Activated T-helper 1 cell treated with anti-CD3 and anti-CD28 coated beads, Interleukin-12 subunit alpha, Interleukin-12 subunit beta, Interleukin-2, Interleukin-4 antibody, amounts not matched to agents 30 ng/mL and 10 ng/mL and 1 ng/mL, durations not matched to agents 14 hours and 24 hours and 36 hours (primary cell): ENCODE measurements around the gene PTCD2. TPM values are rescaled to one million over a fixed set of nuclear protein-coding genes. Genes with fewer than 3 reads are reported as not detected.
"Not testable (repeated sequence)": the region's sequence is repeated elsewhere in the genome, so short reads cannot be mapped to it uniquely, and the experiment has no call there.

ENCODE experiments used
- DNase-seq: peaks from one replicate; pipeline ENCODE4 v3.0.0; 2021; ENCODE audit warnings: low spot score
- H3K27ac Mint-ChIP-seq: one replicate; pipeline ENCODE4 v1.8.0; 2021; ENCODE audit warnings: mild to moderate bottlenecking, mixed read lengths
- H3K27me3 Mint-ChIP-seq: one replicate; pipeline ENCODE4 v1.8.0; 2022; ENCODE audit warnings: mild to moderate bottlenecking, moderate library complexity, mixed read lengths; ENCODE audit not compliant: insufficient read depth
- H3K36me3 Mint-ChIP-seq: one replicate; pipeline ENCODE4 v1.8.0; 2021; ENCODE audit warnings: low read depth, mixed read lengths
- H3K4me1 Mint-ChIP-seq: one replicate; pipeline ENCODE4 v1.8.0; 2021; ENCODE audit warnings: low read depth, mixed read lengths
- H3K4me3 Mint-ChIP-seq: one replicate; pipeline ENCODE4 v1.8.0; 2021; ENCODE audit warnings: mild to moderate bottlenecking, moderate library complexity, mixed read lengths
- H3K9me3 Mint-ChIP-seq: one replicate; pipeline ENCODE4 v1.8.0; 2021; ENCODE audit warnings: mixed read lengths
- intact Hi-C: fragments of 100-400 bp; cut with micrococcal nuclease; formaldehyde crosslinking; loops from one replicate; pipeline ENCODE4 v1.15.1; 2024
- total RNA-seq: library from RNA; stranded (reverse); gene quantifications from 2 replicates; pipeline ENCODE4 v1.2.3, GENCODE V29; 2022

PTCD2 gene
- total RNA-seq, 1 donor from 2014 or later, result 16.9 TPM

DNA sequence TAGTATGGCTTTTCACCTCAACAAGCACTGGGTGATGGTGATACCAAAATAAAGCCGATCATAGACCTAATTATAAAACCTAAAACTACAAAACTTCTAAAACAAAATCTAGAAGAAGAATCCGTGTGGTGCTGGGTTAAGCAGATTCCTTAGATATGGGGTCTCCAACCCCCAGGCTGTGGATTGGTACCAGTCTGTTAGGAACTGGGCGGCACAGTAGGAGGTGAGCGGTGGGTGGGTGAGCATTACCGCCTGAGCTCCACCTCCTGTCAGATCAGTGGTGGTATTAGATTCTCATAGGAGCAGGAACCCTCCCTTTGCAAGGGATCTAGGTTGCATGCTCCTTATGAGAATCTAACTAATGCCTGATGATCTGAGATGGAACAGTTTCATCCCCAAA lies 33.4 kb upstream of the PTCD2 start:
- DNase-seq, result no peak
- Mint-ChIP-seq H3K4me1 (peaks cover 4% of the 10 kb centered on the region), H3K27ac (no peak overlapping the region), H3K4me3 (no peak overlapping the region), H3K36me3 (peaks cover 27% of the 10 kb centered on the region), H3K27me3 (no peaks in the 10 kb centered on the region), H3K9me3 (no peaks in the 10 kb centered on the region)
- intact Hi-C loops, result no loop called here

DNA sequence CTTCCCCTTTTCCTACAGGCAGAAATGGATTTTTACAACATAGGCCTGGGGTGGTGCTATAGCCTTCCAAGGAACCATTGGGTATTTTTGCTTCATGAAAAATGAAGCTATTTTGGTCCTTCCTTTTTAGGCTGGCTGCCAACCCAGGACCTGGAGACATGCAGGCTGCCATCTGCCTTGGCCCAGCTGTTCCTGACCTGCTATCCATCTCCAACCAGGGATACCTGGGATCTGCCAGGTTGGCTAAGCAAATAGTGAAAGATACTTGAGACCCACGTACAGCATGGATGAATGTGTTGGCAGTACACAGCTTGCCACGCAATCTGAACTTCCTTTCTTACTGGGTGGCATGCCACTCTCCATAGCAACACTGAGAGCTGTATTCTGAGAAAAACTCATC lies 31.2 kb upstream of the PTCD2 start:
- H3K27ac Mint-ChIP-seq, result no peak overlapping the region
- DNase-seq, result no peak
- peaks cover under 1% of the 10 kb centered on the region for H3K4me1 Mint-ChIP-seq
- H3K4me3 Mint-ChIP-seq, result no peak overlapping the region
- no peaks in the 10 kb centered on the region for H3K27me3 Mint-ChIP-seq
- no peaks in the 10 kb centered on the region for H3K9me3 Mint-ChIP-seq
- peaks cover 19% of the 10 kb centered on the region for H3K36me3 Mint-ChIP-seq
- intact Hi-C loops, result no loop called here

DNA sequence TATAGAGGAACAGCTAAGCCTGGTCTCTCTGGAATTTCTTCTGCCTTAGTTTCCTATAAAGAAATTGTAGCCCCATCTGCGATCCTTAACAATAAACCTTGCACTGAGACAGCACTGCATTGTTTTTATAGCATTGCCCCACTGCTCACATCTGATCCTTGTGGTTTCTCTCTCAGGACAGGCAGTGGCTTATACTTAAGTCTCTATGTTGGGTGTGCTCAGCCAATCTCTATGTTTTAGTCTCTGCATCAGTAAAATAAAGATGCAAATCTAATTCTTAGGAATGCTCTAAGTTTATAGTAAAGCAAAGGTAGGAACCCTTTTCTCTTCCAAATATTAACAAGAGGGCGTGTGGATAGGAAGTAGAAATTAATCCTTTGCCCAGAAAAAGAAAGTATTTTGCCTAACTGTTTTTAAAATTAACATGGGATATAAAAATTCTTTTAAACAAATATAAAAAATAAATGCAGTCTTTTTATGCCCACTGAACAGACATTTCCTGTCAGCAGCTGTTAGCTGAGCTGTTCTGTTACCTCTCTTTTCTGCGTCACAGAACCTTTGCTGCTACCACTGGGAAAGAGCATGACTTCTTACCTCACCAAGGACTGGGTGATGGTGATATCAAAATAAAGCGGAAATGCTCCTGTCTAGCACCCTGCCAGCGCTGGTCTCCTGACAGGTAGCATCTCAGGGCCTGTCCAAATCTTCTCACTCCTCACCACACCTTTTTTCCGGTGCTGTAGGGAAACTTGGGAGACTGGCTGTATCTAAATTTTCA lies 29.6 kb upstream of the PTCD2 start:
- peaks cover 8% of the 10 kb centered on the region for H3K4me1 Mint-ChIP-seq
- no peaks in the 10 kb centered on the region for H3K27me3 Mint-ChIP-seq
- H3K4me3 Mint-ChIP-seq, result no peak overlapping the region
- intact Hi-C loops, result no loop called here
- no peaks in the 10 kb centered on the region for H3K9me3 Mint-ChIP-seq
- no peak overlapping the region for H3K27ac Mint-ChIP-seq
- peaks cover 21% of the 10 kb centered on the region for H3K36me3 Mint-ChIP-seq
- no peak for DNase-seq

DNA sequence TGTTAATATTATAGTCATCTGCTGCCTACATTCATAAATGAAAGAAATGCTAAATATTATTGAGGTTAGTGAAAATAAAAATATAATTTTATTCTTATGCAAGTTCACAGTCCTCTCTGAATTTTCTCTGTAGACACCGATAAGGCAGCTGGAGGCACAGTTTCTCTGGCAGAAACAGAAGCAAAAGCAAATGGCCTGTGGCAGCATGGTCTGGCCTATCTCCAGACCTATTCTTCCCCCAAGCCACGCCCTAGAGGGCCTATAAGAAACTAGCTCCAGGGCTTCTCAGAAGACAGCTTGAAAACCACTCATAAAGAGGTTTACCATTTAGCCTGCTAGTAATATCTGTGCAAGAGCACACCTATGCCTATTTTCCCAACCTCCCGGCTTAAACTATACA lies 28.6 kb upstream of the PTCD2 start:
- Mint-ChIP-seq H3K27me3 (no peaks in the 10 kb centered on the region), H3K27ac (no peak overlapping the region), H3K36me3 (peaks cover 23% of the 10 kb centered on the region), H3K4me1 (peaks cover 8% of the 10 kb centered on the region), H3K4me3 (no peak overlapping the region), H3K9me3 (no peaks in the 10 kb centered on the region)
- intact Hi-C loops, result no loop called here
- DNase-seq, result no peak

DNA sequence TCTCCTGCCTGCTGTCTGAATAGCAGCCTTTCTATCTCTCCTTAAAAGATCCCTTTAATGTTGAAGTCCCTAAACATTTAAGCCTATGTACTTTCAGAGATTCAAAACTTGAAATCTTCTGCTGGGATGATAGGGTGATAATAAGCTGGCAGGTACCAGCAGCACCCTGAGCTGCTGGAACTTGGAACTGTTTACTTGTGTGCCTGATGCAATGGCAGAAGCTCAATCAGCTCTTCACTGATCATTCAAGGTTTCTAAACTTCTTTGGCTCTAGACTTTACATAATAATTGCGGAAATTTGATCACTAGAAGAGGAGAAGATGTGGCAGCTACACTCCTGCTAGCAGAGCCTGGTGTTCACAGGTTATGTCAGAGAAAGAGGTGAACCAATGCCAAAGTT lies 27.8 kb upstream of the PTCD2 start:
- H3K4me3 Mint-ChIP-seq, result no peak overlapping the region
- peaks cover 8% of the 10 kb centered on the region for H3K4me1 Mint-ChIP-seq
- no peak for DNase-seq
- intact Hi-C loops, result no loop called here
- no peaks in the 10 kb centered on the region for H3K9me3 Mint-ChIP-seq
- no peaks in the 10 kb centered on the region for H3K27me3 Mint-ChIP-seq
- no peak overlapping the region for H3K27ac Mint-ChIP-seq
- peaks cover 23% of the 10 kb centered on the region for H3K36me3 Mint-ChIP-seq

DNA sequence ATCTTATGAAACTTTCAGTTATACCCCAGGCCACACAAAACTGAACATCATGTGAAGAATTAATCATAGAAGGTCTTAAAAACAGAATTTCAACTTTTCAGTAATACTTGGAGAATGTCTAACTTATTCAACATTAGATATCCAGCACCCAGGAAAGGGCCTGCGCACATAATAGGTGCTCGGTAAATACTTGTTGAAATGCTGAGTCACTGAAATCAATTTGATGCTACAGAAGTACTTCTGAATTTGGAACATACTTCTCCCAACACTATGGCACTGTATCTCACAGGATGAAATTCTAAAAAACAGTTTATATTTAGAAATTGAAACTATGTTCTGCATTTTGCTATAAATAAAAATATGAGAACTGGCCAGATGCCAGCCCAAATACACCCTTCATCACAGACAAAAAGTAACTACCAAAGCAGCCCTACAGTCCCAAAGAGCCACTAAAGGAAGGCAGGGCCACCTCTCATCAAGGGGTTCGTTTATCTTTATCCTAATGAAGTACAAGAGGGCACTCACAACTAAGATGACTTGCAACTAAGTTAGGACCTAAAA lies 26.6 kb upstream of the PTCD2 start:
- peaks cover 22% of the 10 kb centered on the region for H3K36me3 Mint-ChIP-seq
- H3K4me1 Mint-ChIP-seq, result peaks cover 13% of the 10 kb centered on the region
- no peak overlapping the region for H3K4me3 Mint-ChIP-seq
- no peaks in the 10 kb centered on the region for H3K27me3 Mint-ChIP-seq
- no peak for DNase-seq
- no peaks in the 10 kb centered on the region for H3K9me3 Mint-ChIP-seq
- H3K27ac Mint-ChIP-seq, result no peak overlapping the region
- intact Hi-C loops, result no loop called here

DNA sequence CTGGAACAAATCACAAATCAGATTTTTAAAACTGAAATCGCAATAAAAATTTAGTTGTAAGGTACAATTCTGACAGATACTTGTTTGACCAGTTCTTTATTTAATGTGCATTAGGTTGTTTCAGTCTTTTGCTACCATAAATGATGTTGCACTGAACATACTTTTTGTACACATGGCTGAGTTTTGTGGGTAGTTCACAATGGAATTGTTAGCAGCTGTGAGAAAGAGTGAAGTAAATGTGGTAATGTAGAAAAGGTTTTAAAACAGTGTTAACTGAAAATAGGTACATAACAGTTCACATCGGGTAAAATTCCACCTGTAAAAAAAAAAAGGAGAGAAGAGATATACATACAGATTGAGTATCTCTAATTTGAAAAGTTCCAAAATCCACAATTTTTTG lies 25.7 kb upstream of the PTCD2 start:
- Mint-ChIP-seq H3K27me3 (no peaks in the 10 kb centered on the region), H3K27ac (no peak overlapping the region), H3K4me3 (no peak overlapping the region), H3K36me3 (peaks cover 21% of the 10 kb centered on the region), H3K9me3 (no peaks in the 10 kb centered on the region), H3K4me1 (peaks cover 13% of the 10 kb centered on the region)
- intact Hi-C loops, result no loop called here
- no peak for DNase-seq

DNA sequence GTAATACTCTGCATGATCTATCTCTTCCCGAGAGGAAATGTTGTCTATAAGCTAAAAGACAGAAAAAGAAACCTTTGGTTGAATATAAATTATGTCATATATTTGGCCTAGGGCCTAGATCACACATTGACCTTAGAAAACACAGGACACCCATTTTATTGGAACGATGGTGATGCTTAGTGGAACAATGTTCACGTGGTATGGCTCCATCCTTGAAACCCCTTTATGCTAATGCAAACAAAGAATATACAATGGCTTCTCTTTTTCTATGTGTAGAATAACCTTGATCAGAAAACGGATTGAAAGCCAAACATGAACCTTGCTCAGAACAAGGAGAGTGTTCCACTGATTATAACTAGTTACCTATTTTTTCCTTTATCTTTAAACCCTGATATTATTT lies 24.6 kb upstream of the PTCD2 start:
- Mint-ChIP-seq H3K4me1 (peaks cover 23% of the 10 kb centered on the region), H3K9me3 (no peaks in the 10 kb centered on the region), H3K4me3 (no peak overlapping the region), H3K27ac (no peak overlapping the region), H3K36me3 (peaks cover 22% of the 10 kb centered on the region), H3K27me3 (no peaks in the 10 kb centered on the region)
- intact Hi-C loops, result no loop called here
- no peak for DNase-seq

DNA sequence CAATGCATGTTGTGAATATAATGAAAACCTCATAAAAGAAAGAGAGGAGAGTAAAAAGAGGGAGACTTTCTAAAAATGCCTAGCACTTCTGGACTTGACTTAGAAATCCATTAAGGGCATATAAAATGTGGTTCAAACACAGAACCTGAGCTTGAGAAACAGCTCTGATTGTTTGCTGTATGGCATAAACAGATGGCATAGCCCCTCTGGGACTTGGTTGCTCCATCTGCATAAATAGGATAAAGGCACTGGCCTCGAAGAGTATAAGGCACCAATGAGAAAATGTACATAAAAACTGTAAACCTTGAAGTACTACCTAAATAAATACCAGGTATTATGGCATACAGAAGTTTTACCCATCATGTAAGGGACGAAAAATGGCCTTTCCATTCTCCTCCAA lies 23.9 kb upstream of the PTCD2 start:
- peaks cover 22% of the 10 kb centered on the region for H3K36me3 Mint-ChIP-seq
- H3K4me3 Mint-ChIP-seq, result no peak overlapping the region
- peaks cover 26% of the 10 kb centered on the region for H3K4me1 Mint-ChIP-seq
- H3K27ac Mint-ChIP-seq, result no peak overlapping the region
- intact Hi-C loops, result no loop called here
- no peak for DNase-seq
- H3K9me3 Mint-ChIP-seq, result no peaks in the 10 kb centered on the region
- no peaks in the 10 kb centered on the region for H3K27me3 Mint-ChIP-seq

DNA sequence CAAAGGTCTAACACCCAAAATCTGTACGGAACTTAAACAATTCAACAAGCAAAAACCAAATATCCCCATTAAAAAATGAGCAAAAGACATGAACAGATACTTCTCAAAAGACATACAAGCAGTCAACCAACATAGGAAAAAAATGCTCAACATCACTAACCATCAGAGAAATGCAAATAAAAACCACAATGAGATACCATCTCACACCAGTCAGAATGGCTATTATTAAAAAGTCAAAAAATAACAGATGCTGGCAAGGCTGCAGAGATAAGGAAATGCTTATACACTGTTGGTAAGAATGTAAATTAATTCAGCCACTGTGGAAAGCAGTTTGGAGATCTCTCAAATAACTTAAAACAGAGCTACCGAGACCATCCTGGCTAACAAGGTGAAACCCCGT lies 22.0 kb upstream of the PTCD2 start:
- H3K27ac Mint-ChIP-seq, H3K4me3 Mint-ChIP-seq, H3K27me3 Mint-ChIP-seq, H3K9me3 Mint-ChIP-seq, DNase-seq, intact Hi-C loops: not testable (repeated sequence)
- Mint-ChIP-seq H3K4me1 (peaks cover 26% of the 10 kb centered on the region), H3K36me3 (peaks cover 24% of the 10 kb centered on the region)

DNA sequence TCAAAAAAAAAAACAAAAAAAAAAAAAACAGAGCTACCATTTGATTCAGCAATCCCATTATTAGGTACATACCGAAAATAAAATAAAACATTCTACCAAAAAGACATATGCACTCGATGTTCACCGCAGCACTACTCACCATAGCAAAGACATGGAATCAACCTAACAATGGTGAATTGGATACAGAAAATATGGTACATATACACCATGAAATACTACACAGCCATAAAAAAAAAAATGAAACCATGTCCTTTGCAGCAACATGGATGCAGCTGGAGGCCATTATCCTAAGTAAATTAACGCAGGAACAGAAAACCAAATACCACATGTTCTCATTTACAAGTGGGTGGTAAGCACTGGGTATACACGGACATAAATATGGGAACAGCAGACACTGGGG lies 21.5 kb upstream of the PTCD2 start:
- H3K27ac Mint-ChIP-seq, result no peak overlapping the region
- no peaks in the 10 kb centered on the region for H3K27me3 Mint-ChIP-seq
- no peaks in the 10 kb centered on the region for H3K9me3 Mint-ChIP-seq
- no peak for DNase-seq
- peaks cover 26% of the 10 kb centered on the region for H3K4me1 Mint-ChIP-seq
- intact Hi-C loops, result no loop called here
- H3K4me3 Mint-ChIP-seq, result no peak overlapping the region
- peaks cover 22% of the 10 kb centered on the region for H3K36me3 Mint-ChIP-seq

DNA sequence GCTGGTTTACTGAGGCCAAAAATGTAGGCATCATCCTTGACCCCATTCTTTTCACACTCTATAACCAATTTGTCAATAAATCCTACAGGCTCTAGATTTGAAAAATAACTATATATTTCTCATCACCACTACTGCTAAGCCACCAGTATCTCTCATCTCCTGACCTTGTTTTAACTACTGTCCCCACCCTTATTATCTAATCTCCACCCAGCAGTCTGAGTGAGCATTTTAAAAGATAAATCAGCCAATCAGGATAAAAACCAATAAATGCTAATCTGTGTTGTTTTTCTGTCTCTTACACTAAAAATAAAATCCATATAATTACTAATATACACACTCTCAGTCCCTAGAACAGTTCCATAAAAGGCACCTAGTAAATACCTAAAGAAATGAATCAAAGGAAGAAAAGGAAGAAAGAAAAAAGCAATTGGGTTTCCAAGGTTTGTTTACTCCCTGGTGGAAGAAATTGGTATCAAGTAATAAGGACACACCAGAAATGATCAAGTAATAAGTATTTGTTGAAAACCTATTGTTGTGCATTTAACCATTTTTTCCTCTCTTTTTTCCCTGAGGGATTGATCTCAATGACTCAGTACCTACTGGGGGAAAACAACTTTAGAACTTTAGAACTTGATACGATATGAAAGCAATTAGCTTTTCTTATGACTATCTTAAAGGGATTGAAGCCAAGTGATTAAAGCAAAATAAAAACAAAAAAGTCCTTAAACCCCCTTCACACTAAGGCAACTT lies 19.4 kb upstream of the PTCD2 start:
- no peak for DNase-seq
- peaks cover 36% of the 10 kb centered on the region for H3K4me1 Mint-ChIP-seq
- H3K36me3 Mint-ChIP-seq, result peaks cover 23% of the 10 kb centered on the region
- no peak overlapping the region for H3K27ac Mint-ChIP-seq
- H3K9me3 Mint-ChIP-seq, result no peaks in the 10 kb centered on the region
- intact Hi-C loops, result no loop called here
- no peaks in the 10 kb centered on the region for H3K27me3 Mint-ChIP-seq
- H3K4me3 Mint-ChIP-seq, result no peak overlapping the region

DNA sequence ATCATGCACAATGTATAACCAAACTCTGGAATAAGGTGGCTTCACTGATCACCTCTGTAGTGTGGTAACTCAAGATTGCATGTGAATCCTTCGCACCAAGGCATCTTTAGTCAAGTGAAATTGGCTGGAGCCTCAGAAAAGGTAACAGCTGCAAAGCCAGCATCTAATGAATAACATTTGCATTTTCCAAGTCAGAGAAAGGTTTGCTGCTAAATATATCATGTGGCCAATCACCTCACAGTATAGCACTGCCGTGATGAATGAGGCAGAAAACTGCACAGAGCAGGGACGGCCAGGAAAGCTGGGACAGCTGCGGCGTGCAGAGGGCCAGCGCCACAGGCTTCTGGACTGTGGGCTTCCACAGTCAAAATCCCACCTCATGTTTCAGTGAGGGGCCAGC lies 18.6 kb upstream of the PTCD2 start:
- intact Hi-C loops, result no loop called here
- Mint-ChIP-seq H3K9me3 (no peaks in the 10 kb centered on the region), H3K36me3 (peaks cover 20% of the 10 kb centered on the region), H3K27me3 (no peaks in the 10 kb centered on the region), H3K27ac (no peak overlapping the region), H3K4me3 (no peak overlapping the region), H3K4me1 (peaks cover 42% of the 10 kb centered on the region)
- no peak for DNase-seq
